HG03342 (cell line): ENCODE results near the gene KRT9.
"Not testable (repeated sequence)": the region's sequence is repeated elsewhere in the genome, so short reads cannot be mapped to it uniquely, and the experiment has no call there.

Experiments used
- ATAC-seq: cut with Tn5 transposase; IDR thresholded peaks from one replicate; pipeline ENCODE4 v1.9.1; 2021; ENCODE audit warnings: mild to moderate bottlenecking, moderate library complexity; ENCODE audit not compliant: unreplicated experiment

The KRT9 gene

DNA sequence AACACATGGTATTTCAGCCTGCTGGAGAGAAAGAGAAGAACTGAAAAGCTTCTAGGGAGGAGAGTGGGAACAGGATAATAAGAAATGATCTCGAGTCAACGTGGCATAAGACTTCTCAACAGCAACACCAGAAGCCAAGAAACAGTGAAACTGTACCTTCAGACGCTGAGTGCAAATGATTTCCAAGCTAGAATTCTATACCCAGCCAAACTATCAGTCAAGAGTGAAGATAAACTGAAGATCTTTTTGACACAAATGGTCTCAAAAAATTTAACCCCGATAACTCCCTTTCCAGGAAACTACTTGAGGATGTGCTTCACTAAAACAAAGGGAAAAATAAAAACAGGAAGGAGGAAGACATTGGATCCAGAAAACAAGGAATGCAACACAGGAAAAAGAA is 35.1 kb upstream of the KRT9 start:
- not testable (repeated sequence) for ATAC-seq

GRCh38 chr17:41602524-41602923 is 30.7 kb upstream of the KRT9 start:
- no peak for ATAC-seq

GRCh38 chr17:41600318-41600717 is 28.5 kb upstream of the KRT9 start:
- ATAC-seq: no peak

DNA sequence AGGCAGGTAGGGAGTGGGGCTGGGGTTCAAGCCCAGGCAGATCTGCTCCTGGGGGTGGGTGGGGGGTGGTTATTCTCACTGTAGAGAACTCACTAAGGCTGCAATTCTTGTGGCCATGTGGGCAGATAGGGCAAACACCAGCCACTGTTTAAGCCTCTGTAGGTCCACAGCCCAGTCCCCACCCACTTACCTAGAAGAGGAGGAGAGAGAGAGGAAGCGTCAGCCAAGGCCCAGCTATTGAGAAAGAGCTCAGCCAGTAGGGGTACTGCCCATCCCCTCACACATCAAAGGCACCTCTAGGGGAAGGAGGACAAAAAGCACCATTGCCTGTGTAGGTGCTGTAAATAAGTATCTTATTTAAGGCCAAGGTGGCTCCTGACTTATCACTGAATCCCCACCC is 27.8 kb upstream of the KRT9 start:
- no peak for ATAC-seq

DNA sequence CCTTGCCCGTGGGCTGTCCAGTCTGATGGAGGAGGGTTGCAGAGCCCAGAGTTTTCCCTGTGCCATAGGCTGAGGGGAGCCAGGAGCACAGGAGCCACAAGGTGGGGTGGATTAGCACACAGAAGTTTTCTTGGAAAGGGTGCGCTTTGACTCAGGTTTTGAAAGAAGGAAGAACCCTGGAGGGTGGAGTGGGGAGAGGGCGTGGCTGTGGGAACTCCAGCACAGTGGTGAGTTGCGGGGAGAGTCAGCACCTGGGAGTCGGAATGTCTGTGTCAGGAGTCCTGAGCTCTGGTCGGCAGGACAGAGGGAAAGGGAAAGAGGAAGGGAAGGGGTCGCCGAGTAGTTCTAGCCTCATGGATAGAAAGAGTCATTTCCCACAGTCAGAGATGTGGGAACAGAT is 23.7 kb upstream of the KRT9 start:
- ATAC-seq: no peak

GRCh38 chr17:41594363-41594915 is 22.6 kb upstream of the KRT9 start:
- ATAC-seq: no peak

GRCh38 chr17:41593306-41593981 is 21.6 kb upstream of the KRT9 start:
- ATAC-seq: no peak

DNA sequence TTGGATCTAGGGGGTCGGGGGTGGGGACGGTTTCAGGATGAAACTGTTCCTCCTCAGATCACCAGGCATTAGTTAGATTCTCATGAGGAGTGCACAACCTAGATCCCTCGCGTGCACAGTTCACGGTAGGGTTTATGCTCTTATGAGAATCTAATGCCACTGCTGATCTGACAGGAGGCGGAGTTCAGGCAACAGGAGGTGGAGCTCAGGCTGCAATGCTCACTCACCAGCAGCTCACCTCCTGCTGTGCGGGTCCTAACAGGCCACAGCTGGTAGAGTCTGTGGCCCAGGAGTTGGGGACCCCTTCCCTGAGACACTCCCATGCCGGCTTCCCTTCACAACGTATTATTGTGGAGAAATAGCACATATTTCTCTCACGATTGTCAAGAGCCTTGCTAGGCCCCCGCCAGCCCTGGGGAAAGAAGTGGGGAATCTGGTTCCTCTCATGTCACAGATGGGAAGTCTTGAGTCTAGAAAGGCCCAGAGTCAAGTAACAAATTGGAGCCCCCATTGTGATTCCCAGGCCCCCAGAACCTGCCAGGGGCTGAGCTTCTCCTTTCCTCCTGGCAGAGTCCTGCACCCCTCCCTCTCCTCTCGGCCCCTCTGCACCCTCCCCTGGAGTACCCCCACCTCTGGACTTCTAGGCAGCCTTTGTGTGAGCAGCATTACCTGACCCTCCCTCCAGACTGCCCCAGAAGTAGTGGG is 20.9 kb upstream of the KRT9 start:
- ATAC-seq: no peak

DNA sequence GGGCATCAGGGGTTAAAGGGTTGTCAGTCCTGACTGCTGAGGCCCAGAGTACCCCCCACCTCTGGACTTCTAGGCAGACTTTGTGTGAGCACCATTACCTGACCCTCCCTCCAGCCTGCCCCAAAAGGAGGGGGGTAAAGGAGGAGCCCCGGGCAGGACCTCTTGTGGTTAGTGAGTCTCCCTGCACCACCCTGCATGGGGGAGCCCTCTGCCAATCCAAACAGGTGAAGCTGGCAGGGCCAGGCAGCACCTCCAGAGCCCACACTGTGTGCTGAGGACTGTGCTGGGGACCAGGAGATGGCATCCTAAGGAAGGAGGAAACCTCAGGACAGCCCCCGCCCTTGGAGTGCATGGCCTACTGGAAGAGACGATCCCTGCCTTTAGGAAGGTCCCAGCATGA is 17.4 kb upstream of the KRT9 start:
- ATAC-seq: no peak

- no peak for ATAC-seq
Measured at GRCh38 chr17:41588126-41588810, 16.4 kb upstream of the KRT9 start.

GRCh38 chr17:41586863-41587495 is 15.1 kb upstream of the KRT9 start, which contains the start of gene KRT14:
Gene KRT14, minus strand, starts transcription at chr17:41586895. Its CDS starts 61 bp downstream, at chr17:41586834.
- no peak for ATAC-seq

DNA sequence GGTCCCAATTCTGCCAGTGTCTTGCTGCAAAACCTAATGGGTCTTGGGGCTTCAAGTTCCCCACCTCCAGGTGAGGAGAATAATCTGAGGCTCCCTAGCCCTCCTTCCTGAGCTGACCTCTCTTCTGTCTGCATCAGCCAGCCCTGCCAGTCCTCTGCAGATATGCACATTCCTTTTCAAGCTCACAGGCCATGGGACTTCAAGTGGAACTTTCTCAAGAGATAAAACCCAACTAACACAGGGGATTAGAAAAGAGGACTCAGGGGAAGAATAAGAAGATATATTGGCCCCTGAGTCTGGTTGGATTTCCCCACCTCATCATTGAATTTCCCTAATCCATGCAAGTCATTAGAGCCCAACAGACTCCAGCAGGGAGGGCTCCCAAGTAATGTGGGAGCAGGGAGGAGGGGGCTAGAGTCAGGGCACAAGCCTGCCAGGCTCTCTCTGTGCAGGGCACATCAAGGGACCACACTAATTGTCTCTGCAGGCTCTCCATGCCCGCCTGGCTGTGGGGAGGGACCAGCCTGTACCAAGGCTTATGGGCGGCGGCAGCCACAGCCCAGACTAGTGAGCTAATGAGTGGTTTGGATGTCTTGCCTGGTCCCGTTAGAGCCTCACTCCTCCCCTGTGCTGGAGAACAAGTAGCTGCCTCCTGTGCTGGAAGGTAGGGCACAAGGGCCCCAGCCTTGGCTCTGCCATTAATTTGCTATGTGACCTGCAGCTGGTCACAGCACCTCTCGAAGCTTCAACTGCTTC is 13.6 kb upstream of the KRT9 start:
- ATAC-seq: no peak

- ATAC-seq: not testable (repeated sequence)
Measured at GRCh38 chr17:41584331-41584927, 12.6 kb upstream of the KRT9 start.

GRCh38 chr17:41583137-41584127 is 11.6 kb upstream of the KRT9 start:
- ATAC-seq: no peak

DNA sequence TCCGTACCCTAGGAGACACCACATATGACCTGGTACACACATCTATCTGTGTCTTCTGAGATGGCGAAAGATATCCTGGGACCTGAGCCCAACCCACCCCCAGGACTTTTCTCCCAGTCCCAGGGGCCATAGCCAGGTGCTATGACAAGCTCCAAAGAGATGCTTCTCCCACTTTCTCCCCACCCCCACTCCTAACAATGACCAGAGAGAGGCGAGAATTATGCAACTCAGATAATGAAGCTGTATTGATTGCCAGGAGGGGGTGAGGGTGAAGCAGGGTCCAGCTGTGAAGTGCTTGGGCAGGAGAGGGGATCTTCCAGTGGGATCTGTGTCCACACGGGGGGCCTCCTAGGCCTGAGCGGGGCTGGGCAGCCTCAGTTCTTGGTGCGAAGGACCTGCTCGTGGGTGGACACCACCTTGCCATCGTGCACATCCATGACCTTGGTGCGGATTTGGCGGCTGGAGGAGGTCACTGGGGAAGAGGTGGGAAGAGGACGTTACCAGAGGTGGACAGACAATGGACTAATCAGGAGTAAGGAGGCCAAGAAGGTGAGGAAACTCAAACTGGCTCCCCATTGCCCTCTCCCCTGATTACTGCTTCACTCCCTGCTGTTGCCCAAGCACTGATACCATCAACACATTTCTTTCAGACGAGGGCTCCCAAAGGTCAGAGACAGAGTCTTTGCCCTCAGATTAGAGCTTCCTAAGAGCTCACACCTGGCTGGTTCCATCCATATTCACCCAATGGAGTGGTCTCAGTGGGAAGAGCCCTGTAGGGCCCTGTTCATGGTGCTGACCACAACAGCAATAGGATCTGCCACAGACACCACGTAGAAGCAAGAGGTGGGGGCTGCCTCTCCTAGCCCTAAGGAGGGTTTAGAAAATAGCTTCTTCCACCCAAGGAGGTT is 10.5 kb upstream of the KRT9 start:
- ATAC-seq: not testable (repeated sequence)

- no peak for ATAC-seq
Measured at GRCh38 chr17:41581366-41582060, 9.7 kb upstream of the KRT9 start.

- no peak for ATAC-seq
Measured at GRCh38 chr17:41580687-41581365, 9.0 kb upstream of the KRT9 start.
